GM18508 (cell line): ENCODE data around the gene HTR3D.
A peak's percentile ranks its signal among the peaks of the same experiment; 100 is the strongest.
"Not testable (repeated sequence)": the region's sequence is repeated elsewhere in the genome, so short reads cannot be mapped to it uniquely, and the experiment has no call there.

Experiments used
- ATAC-seq: cut with Tn5 transposase; IDR thresholded peaks from one replicate; pipeline ENCODE4 v1.9.1; 2021; ENCODE audit warnings: moderate number of reproducible peaks; ENCODE audit not compliant: insufficient read depth, unreplicated experiment

The HTR3D gene

DNA sequence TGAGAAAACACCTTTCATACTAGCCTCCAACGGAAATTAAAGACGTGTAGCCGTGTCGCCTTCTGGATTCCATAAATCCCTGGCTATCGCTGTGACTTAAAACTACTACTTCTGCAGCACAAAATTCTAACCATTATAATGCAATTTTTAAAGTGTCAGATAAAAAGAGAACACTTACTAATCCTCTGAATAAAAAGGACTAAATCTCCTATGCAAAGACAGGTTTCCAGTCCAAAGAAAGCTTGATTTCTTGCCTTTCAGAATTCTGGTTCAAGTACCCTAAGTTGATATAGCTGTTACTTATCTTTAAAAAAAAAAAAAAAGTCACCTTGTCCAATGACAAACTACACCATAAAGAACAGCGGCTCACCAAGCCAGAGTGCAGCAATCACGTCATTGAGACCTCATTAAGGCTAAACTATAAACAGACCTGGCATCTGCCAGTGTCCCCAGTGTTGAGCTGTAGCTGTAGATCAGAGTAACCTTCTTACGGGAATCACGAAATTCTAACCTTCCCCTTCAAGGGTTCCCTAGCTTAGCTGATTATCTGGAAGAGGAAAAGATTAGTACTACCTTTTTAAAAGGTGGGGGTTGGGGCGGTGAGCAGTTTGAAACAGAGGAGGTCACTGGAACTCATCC lies 16.0 kb upstream of the HTR3D start:
- ATAC-seq: no peak

DNA sequence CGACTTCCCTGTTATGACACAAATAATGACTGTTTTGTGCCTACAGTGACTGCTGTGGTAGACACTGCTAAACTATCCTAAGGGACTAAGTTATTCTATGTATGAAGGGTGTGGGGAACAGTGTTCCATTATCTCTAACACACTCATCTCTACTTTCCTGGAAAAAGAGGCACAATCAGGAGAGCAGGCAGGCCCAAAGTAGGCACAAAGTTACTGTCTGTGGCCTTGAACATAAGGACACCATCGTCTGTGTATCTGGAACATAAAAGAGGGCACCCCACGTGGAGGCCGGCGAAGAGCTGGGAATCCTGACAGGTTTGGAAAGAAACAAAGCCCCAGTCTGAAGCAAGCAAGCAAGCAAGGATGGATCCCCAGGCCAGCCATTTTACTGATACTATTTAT lies 15.4 kb upstream of the HTR3D start:
- no peak for ATAC-seq

DNA sequence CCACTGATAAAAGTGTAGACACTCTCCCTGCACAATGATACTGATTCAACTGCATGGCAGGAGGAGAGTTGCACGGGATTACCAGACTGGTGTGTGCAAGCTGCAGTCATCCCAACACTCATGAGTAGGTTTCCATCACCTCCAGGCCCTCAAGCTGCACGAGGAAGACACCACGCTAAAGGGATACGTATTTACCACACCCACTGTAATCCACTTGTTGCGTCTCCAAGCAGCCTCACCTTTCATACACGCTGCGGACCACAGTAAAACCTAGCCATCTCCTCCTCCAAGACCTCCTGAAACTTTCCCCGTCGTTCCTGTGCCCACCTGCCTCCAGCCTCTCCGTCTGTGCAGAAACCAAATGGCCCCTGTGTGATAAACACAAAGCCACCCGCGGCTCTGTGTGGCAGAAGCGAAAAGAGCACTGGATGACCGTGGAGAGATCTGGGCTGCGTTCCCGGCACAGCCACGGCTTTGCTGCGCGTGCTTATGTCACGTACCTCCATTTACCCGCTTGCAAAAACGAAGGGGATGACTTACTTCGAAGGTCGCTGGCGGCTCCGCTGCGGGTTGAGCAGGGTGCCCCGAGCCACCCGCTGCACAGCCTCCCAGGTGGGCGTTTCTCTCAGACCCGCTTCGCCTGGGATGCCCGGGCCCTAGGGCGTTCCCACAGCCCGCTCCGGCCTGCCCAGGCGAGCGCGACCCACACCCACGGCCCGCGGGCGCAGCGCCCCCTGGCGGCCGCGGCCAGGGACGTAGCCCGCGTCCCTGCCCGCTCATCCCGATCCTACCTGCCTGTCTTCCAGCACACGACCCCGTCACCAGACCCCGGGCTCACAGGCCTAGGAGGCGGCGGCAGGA lies 14.5 kb upstream of the HTR3D start:
- peak; percentile 28 for ATAC-seq

DNA sequence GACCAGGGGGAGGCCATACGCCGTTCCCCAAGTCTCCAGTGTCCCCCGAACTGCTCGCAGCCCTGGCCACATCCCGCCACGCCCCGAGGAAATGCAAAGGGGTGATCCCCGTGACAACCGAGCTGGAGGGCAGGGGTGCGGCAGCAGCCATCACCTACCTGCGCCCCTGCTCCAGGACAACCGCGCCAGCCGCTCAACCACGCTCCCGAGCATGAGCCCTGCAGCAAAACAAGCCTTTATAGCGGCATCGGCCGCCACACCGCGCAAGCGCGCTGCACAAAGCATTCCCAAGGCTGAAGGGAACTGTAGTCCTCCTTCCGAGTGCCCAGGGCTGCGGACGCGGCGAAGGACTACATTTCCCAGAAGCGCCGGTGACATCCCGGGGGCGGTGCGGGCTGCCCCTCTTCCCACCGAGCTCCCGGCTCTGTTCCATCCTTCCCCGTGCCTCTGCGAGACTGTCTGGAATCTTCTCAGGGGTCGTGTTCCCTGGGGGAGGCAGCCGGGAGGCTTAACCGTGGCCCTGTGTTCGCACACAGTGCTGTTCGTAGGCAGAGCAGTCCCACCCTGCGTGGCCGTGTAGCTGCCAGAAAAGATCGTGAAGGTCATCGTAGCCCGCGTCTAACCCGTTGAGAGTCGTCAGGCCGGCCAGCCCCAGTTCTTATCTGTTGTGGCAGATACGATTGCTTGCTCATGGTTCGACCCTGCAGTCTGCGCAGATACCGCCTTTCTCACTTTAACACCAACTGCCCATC lies 13.7 kb upstream of the HTR3D start, which contains the start of gene ABCC5:
TSS of gene ABCC5 (minus strand) at position 213 of the 752 bp plus-strand sequence. CDS start 3,492 bp downstream, outside the sequence.
- ATAC-seq: peak; percentile 66

DNA sequence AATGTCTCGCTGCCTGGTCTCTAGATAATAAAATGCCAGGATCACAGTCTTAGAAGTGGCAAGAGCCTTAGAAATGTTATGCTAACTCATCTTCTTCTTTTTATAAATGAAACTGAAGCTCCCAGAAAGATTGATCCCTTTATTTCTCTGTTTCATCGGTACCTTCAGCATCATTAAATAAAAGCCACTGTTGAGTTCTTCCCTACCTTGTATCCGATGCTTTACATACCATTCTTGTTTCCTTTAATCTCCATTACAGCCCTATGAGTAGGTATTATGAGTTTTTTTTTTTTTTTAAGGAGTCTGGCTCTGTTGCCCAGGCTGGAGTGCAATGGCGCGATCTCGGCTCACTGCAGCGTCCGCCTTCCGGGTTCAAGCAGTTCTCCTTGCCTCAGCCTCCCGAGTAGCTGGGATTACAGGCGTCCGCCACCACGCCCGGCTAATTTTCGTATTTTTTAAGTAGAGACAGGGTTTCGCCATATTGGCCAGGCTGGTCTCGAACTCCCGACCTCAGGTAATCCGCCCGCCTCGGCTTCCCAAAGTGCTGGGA lies 13.0 kb upstream of the HTR3D start:
- no peak for ATAC-seq

DNA sequence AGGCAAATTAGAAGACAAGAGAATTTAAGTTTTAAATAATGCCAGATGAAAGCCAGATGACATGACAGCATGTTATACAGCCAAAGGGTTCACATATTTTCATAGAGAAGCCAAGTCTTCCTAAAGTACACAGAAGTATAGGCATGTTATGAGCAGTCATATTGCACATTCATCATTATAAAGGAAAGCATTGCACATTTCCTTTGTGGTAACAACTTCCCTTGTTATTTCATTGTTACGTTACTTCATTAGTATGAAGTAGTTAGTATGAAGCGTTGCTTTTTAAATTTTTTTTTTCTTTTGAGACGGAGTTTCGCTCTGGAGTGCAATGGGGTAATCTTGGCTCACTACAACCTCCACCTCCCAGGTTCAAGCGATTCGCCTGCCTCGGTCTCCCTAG lies 9.2 kb upstream of the HTR3D start:
- ATAC-seq: no peak

DNA sequence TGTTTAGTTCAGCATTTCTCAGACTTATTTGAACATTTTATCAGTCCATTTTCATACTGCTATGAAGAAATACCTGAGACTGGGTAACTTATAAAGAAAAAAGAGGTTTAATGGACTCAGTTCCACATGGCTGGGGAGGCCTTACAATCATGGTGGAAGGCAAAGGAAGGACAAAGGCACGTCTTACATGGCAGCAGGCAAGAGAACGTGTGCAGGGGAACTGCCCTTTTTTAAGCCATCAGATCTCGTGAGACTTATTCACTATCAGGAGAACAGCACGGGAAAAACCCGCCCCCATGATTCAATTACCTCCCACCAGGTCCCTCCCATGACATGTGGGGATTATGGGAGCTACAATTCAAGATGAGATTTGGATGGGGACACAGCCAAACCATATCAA lies 6.3 kb upstream of the HTR3D start:
- ATAC-seq: not testable (repeated sequence)

DNA sequence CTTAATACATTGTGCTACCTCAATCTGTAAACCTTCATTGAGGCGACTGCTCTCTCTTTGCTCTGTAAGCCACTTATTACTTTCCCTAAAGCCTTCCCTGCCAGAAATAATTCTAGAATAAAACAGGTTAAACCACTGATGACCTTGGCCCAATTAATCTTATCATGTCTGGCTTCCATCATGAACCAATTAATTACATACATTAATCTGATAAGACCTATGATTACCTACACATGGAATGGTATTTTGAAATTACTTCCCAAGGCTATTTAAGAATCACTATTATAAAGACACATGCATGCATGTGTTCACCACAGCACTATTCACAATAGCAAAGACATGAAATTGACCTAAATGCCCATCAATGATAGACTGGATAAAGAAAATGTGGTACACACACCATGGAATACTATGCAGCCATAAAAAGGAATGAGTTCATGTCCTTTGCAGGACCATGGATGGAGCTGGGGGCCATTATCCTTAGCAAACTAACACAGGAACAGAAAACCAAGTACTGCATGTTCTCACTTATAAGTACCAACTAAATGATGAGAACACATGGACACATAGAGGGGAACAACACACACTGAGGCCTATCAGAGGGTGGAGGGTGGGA lies 3.2 kb upstream of the HTR3D start:
- ATAC-seq: not testable (repeated sequence)

DNA sequence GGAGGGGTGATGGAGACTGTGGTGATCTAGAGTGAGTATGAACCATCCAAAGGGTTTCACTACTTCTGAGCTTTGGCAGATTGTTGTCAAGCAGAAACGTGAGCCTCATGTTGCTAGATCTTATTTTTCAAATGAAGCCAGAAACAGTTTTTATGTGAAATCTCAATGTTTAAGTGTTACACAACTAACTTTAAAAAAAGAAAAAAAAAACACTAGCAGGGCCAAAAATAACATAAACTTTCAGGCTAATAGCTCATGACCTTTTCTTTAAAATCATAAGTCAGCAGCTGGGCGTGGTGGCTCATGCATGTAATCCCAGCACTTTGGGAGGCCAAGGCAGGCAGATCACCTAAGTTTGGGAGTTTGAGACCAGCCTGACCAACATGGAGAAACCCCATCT lies 2.1 kb upstream of the HTR3D start:
- no peak for ATAC-seq

DNA sequence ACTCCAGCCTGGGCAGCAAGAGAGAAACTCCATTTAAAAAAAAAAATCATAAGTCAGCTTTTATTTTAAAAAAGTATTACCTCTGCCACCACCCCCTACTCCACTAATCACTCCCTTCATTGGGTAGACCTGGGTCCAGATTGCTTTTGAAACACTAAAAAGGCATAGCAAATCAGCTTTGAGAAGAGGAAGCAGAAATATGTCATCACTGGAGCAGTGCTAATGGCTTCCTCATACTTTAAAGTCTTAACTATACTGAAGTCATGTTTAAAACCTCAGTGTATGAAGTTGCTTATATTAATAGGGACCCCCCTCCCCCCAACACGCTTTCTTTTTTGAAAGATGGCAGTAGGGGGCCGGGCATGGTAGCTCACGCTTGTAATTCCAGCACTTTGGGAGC lies 1.0 kb upstream of the HTR3D start:
- no peak for ATAC-seq

DNA sequence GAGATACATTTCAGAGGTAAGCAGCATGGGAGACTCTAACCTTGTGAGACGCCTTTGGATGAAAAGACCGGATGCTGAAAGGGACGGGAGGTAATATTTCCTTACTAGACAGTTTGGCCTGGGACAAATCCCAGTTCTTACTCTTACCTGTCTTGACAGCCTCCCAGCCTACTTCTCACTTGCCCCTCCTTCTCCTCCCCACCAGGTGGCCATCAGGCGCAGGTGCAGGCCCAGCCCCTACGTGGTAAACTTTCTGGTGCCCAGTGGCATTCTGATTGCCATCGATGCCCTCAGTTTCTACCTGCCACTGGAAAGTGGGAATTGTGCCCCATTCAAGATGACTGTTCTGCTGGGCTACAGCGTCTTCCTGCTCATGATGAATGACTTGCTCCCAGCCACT lies 6.3 kb downstream of the HTR3D start:
- no peak for ATAC-seq

DNA sequence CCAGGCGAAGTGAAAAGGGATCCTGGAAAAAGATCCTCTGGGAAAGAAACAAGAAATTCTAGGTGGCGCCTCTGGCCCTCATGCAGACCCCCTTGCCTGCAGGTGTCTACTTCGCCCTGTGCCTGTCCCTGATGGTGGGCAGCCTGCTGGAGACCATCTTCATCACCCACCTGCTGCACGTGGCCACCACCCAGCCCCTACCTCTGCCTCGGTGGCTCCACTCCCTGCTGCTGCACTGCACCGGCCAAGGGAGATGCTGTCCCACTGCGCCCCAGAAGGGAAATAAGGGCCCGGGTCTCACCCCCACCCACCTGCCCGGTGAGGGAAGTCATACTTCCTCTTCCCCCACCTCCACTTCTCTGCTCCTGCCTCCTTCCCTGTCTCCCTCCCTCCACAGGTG lies 6.8 kb downstream of the HTR3D start:
- ATAC-seq: not testable (repeated sequence)

DNA sequence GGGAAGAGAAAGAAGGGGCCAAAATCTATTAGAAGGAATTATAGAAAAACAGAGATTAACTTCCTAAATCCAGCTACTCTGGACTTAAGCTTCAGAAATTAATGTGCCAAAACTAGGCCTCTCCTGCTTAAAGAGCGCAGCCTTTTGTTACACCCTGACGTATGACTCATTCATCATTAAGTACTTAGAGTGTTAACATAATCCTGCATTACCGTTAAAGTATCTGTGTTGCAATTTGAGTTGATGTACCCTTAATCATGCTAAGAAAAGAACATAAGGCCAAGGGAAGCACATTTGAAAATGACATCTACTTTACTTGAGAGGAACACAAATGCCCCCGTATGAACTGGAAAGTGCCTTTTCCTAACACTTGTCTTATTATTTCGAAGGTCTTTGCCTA lies 7.9 kb downstream of the HTR3D start:
- ATAC-seq: no peak

DNA sequence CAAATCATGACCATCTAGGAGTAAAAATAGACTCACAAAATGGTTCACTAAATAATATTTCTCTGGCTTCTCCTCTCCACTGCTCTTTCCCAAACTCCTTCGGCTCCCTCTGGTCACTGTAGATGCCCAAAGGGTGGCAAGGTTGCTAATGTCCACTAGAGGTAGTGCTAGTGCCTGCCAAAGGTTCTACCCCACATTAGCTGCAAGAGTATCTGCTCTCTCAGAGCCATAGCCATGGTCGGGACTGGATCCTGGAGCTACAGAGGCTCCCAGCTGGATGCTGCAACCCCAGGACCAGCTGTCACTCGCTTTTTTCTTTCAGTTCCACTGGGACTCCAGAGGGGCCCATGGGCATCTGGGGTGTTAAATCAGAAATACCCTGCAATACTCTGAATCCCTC lies 8.5 kb downstream of the HTR3D start:
- no peak for ATAC-seq

DNA sequence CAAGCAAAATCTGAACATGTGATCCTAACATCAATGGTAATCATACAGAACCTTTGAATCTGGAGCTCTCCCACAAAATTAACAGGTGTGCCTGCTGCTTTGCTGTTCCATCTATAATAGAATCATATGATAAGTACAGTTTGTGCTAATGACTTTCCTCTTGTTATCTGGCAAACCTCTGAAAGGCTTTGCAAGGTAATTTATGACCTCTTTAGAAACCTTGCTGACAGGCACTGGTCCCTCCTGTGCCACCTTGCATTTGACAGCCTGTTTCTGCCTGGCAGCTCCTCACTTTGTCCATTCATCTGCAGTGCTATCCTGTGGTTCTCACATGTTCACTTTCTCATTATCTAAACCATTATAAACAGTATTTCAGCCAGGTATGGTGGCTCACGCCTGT lies 11.1 kb downstream of the HTR3D start:
- ATAC-seq: no peak

DNA sequence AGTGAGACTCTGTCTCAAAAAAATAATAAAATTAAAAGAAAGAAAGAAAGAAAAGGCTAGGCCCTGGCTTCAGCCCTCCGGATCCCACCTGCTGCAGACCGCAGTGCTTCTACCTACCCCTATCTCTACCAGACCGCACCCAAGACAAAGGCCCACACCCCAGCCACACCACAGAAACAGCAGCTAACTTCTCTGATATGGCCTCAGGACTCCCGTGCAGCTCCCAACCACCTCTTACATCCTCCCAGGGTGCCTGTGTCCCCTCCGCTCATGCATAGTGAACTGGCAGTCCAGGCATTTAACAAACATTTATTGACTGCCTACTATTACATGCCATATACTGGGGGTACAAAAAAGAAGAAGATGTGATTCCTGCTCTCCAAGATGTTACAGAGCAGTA lies 14.5 kb downstream of the HTR3D start:
- ATAC-seq: no peak

DNA sequence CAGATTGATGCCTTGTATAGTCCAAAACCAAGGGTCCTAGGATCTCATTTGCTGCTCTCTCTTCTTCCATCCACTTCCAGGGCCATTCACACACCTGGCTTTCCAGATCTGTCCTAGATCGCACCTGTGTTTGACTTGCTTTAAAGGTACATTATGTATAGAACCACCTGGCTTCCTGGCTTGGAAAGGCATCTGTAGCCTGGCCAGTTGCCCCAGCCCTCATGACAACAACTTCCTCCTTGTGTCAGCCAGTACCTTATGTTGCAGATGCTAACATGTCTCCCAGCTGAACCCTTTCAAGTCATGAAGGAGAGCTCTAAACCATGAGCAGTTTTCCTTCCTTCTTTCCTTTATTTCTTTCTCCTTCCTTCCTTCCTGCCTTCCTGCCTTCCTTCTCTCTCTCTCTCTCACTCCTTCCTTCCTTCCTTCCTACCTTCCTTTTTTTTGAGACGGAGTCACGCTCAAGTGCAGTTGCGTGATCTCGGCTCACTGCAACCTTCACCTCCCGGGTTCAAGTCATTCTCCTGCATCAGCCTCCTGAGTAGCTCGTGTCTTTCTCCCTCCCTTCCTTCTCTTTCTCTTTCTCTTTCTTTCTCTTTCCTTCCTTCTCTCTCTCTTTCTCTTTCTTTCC lies 18.8 kb downstream of the HTR3D start:
- no peak for ATAC-seq

DNA sequence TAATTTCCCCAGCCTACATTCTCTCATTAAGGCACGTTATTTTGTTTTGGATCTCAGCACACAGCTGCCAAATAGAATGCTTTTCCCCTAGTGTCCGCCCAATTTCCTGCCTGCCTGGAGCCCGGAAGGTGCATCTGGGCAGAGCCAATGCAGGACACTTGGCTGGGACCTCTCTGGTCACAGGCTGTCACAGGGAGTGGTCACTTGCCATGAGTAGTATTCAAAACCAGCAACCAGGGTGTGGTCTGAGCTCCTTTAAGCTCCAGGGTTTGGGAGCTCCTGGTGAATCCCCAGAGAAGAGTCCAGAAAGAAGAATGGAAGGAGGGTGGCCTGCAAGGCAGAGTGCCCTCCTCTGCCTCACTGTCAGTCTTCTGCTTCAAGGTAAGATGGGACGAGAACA lies 21.2 kb downstream of the HTR3D start, which contains the start of gene HTR3C:
TSS of gene HTR3C (plus strand) at position 281 of the 400 bp plus-strand sequence. CDS start at position 315, 34 bp downstream.
- ATAC-seq: no peak

DNA sequence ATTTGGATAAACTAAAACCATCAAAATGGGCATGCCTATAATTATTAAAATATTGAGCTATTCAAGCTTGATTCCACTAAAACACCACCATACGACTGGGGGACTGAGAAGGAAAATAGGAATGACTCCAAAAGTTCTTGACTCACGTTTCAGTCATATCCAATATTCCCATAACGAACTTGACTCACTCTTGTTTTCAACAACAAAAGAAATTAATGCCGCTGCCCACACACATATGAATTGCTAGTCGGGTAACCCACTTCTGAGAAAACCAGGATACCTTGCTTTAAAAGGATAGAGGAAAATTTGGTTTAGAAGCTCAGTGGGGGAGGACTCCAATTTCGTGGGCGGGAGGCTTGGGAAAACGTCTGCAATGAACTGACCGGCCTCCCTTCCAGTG lies 26.5 kb downstream of the HTR3D start:
- no peak for ATAC-seq

DNA sequence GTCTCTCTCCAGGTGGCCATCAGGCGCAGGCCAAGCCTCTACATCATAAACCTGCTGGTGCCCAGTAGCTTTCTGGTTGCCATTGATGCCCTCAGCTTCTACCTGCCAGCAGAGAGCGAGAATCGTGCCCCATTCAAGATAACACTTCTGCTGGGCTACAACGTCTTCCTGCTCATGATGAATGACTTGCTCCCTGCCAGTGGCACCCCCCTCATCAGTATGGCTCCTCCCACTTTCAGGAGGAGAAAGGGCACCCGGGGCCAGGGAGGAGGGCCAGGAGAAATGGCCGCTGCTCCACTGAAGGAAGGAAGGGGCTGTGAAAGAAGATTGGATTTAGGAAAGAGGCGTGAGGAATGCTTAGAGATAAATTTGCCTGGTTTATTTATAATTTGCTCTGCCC lies 27.9 kb downstream of the HTR3D start:
- no peak for ATAC-seq
